Measurements from ENCODE around the gene RGMA.
"Not testable (repeated sequence)": the region's sequence is repeated elsewhere in the genome, so short reads cannot be mapped to it uniquely, and the experiment has no call there.

The RGMA gene

GRCh38 chr15:93034512-93034911 is 54.5 kb downstream of the RGMA start:
- no peak for DNase-seq (ENCODE audit: low read depth)

GRCh38 chr15:93033434-93034045 is 55.5 kb downstream of the RGMA start:
- no peak for DNase-seq (ENCODE audit: low read depth)

- not testable (repeated sequence) for DNase-seq (ENCODE audit: low read depth)
Measured at GRCh38 chr15:93032515-93033206, 56.4 kb downstream of the RGMA start.

GRCh38 chr15:93031557-93032384 is 57.2 kb downstream of the RGMA start:
- DNase-seq (ENCODE audit: low read depth): not testable (repeated sequence)

GRCh38 chr15:93031103-93031464 is 57.9 kb downstream of the RGMA start:
- no peak for DNase-seq (ENCODE audit: low read depth)

GRCh38 chr15:93030430-93031102 is 58.4 kb downstream of the RGMA start:
- DNase-seq (ENCODE audit: low read depth): peak; percentile 50

GRCh38 chr15:93029836-93030429 is 59.1 kb downstream of the RGMA start:
- peak; percentile 35 for DNase-seq (ENCODE audit: low read depth)

- no peak for DNase-seq (ENCODE audit: low read depth)
Measured at GRCh38 chr15:93029214-93029835, 59.7 kb downstream of the RGMA start.

- peak; percentile 91 for DNase-seq (ENCODE audit: low read depth)
Measured at GRCh38 chr15:93028632-93029213, 60.3 kb downstream of the RGMA start.

GRCh38 chr15:93028111-93028631 is 60.8 kb downstream of the RGMA start:
- DNase-seq (ENCODE audit: low read depth): no peak

GRCh38 chr15:93027413-93027812 is 61.6 kb downstream of the RGMA start:
- DNase-seq (ENCODE audit: low read depth): no peak

- no peak for DNase-seq (ENCODE audit: low read depth)
Measured at GRCh38 chr15:93026380-93026817, 62.6 kb downstream of the RGMA start.

- DNase-seq (ENCODE audit: low read depth): no peak
Measured at GRCh38 chr15:93025625-93025982, 63.4 kb downstream of the RGMA start.

- no peak for DNase-seq (ENCODE audit: low read depth)
Measured at GRCh38 chr15:93024716-93025624, 64.0 kb downstream of the RGMA start.

- DNase-seq (ENCODE audit: low read depth): no peak
Measured at GRCh38 chr15:93024293-93024692, 64.7 kb downstream of the RGMA start.

GRCh38 chr15:93020976-93021772 is 67.8 kb downstream of the RGMA start:
- DNase-seq (ENCODE audit: low read depth): no peak

GRCh38 chr15:93019971-93020370 is 69.0 kb downstream of the RGMA start:
- DNase-seq (ENCODE audit: low read depth): no peak

- no peak for DNase-seq (ENCODE audit: low read depth)
Measured at GRCh38 chr15:93019090-93019489, 69.9 kb downstream of the RGMA start.

GRCh38 chr15:93018574-93018973 is 70.4 kb downstream of the RGMA start:
- no peak for DNase-seq (ENCODE audit: low read depth)

Measured in iris pigment epithelial cell (primary cell).